Regular cardiac myocyte (primary cell): ENCODE results near the gene SLC39A13. TPM values are rescaled to one million over a fixed set of nuclear protein-coding genes. Genes with fewer than 3 reads are reported as not detected.

Experiments
- total RNA-seq: library from RNA; depleted of rRNA; stranded (reverse); fragments of >200 nt; gene quantifications from 2 replicates; pipeline ENCODE4 v1.2.3, GENCODE V29; 2014

The SLC39A13 gene
- 65.6 and 84.8 TPM in 2 replicates for total RNA-seq

DNA sequence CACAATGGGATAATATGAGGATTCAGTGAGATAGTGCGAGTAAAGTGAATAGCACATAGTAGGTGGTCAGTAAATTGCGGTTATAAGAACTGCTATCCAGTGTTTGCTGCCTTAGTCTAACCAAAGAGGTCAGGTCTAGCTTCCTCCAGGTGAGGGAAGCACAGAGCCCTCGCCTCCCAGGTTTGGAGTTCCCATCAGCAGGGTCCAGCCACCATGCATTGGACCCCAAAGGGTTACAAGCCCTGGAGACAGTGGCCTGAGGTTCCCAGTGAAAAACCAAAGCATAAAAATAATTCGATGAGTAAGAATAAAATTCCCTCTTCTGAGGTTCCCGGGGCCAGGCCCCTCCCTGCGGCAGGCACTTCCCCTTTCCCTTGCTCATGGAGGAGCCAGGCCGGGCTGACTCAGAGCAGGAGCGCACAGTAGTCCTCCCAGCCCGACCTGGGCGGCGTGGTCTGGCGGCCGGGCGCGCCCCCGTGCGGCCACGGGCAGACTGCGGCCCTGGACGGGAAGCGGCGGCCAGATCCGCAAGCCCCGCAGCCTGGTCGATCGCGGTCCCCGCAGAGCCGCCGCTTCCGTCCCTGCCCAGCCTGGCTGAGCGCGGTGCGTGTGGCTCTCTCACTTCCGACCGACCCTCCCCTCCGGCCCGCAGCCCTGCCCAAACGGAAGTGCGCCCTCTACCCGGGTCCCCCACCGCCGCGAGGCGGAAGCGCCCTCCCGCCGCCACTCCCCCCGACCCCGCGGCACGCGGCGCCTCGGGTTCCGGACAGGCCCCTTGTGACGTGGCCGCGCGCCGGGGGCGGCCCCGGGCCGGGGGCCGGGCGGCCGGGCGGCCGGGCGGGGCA is at the start of gene SLC39A13:
Gene SLC39A13, plus strand, starts transcription at position 845 of the 845 bp plus-strand sequence. CDS start 1,505 bp downstream, outside the sequence.

DNA sequence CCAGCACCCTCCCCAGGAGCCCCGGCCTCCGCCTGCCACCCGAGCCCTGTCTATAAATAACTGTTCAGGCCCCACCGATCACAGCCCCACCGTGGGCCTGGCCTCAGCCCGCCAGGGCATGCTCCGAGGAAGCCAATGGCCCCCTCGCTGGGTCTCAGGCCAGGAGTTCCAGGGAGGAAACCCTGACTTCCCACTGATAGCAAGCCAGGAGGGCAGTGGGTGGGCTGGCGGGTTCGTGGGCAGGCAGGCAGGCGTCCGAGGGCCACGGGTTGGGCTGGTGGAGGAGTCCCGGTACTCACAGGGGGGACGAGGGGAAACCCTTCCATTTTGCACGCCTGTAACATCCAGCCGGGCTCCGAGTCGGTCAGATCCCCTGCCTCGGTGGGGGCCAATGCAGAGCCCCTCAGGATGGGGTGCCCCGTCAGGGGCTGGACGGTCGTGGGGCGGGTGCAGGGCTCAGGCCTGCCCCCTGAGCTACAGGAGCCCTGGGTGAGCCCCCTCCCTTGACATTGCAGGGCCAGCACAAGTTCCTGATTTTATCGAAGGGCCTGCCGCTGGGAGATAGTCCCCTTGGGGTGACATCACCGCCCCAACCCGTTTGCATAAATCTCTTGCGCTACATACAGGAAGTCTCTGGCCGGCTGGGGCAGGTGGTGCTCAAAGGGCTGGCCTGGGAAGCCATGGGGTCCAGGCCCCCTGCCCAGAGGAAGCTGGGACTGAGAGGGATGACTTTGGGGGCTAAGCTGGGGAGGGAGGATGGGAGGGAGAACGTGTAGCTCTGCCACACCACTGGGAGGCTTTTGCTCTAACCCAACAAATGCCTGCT is 30.2 kb upstream of the SLC39A13 start, which contains the start of gene SPI1:
Gene SPI1, minus strand, starts transcription at position 538 of the 826 bp plus-strand sequence. Its CDS starts 194 bp downstream, at position 344.

DNA sequence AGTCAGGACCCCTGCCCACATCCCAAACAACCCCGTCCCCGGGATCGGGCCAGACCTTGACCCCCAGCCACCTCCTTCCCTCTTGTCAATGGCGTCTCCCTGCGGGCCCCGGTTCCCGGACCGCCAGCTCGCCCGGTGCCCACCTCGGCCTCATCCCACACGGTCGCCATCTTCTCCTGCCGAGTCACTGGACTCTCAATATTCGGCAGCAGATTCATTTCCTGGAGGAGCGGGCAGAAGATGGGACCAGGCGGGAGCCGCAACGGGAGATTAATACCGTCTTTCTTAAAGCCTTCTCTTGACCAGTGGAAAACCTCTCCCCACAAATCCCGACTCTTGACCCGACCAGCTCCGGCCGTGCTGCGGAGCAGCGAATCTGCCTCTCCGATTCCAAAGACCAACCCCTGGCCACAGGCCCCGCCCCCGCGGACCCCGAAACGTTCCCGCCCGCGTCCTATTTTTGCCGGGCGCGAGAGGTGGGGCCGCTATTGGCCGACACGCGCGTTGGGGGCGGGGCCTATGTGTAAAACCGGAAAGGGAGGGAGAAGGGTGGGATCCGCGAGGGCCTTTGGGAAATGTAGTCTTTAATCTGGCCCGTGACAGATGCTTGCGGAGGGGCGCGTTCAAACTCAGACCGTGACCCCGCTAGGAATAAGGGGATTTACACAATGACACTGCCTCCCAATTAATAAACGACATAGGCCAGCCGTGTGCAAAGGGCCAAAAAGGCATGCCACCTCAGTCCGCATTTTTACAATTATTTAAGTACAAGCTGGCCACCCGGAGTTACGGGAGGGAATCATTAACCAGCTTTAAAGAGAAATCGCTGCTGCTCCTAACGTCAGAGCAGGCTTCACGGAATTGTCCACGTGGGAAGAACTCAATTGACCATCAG is 17.9 kb downstream of the SLC39A13 start, which contains the start of gene PSMC3:
Gene PSMC3, minus strand, starts transcription at position 378 of the 895 bp plus-strand sequence. Its CDS starts 160 bp downstream, at position 218.

DNA sequence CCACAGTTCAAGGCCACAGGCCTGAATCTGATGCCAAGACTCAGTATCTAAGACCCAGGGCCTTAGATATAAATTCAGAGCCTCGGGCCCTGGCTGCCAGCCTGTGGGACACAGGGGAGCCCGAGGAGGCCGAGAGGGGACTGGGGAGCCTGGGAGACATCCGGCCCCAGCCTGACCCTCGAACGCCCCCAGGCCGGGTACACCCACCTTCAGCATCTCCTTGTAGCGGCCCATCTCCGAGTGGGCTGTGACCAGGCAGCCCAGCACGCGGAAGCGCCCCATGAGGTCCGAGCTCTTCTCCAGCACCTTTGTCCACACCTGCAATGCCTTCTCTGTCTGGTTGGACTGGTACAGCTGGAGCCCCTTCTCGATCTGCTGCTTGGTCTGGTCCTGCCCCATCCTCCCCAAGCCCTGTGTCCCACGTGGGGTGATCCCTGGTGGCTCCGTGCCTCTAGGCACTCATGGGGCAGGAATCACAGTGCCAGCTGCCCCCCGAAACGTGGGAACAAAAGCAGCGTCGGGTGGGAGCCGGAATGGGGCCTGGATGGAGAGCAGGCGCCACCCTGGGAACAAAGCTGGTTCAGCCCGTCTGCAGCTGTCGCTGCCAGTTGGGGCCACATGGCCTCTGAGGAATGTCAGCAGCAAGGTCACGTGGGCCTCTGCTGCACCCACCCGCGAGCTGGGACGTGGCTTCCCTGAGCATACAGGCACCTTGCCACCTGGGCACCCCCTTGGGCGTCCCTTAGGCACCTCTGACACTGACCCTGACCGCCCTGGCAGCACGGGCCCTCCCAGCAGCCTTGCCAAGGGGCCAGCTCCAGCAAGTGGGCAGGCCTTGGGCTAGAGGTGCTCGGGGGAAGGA is 40.4 kb downstream of the SLC39A13 start, which contains the start of gene RAPSN:
Gene RAPSN, minus strand, starts transcription at position 571 of the 862 bp plus-strand sequence. Its CDS starts 172 bp downstream, at position 399.

Other genes with a start within 250 kb of the SLC39A13 start
- gene ARFGAP2, start 231.7 kb upstream of the SLC39A13 start, total RNA-seq: 114 TPM in 2 replicates
- gene PACSIN3, start 222.2 kb upstream of the SLC39A13 start, total RNA-seq: 23.6 and 37.8 TPM in 2 replicates
- gene DDB2, start 193.6 kb upstream of the SLC39A13 start, total RNA-seq: 28.2 and 43.7 TPM in 2 replicates
- 24.2 and 25.3 TPM in 2 replicates for gene ACP2, start 159.8 kb upstream of the SLC39A13 start, total RNA-seq
- gene NR1H3, start 150.6 kb upstream of the SLC39A13 start, total RNA-seq: 13.2 and 19.6 TPM in 2 replicates
- gene MADD, start 138.5 kb upstream of the SLC39A13 start, total RNA-seq: 10.1 and 15.7 TPM in 2 replicates
- not detected in 2 replicates for gene MYBPC3, start 55.9 kb upstream of the SLC39A13 start, total RNA-seq
- gene SPI1, start 30.0 kb upstream of the SLC39A13 start, total RNA-seq: not detected in 2 replicates
- gene PSMC3, start 17.8 kb downstream of the SLC39A13 start, total RNA-seq: 98.1 and 287 TPM in 2 replicates
- gene RAPSN, start 40.5 kb downstream of the SLC39A13 start, total RNA-seq: under 0.01 and 0.19 TPM in 2 replicates
- gene CELF1, start 144.5 kb downstream of the SLC39A13 start, total RNA-seq: 47.6 and 107 TPM in 2 replicates
- 78.8 and 90.8 TPM in 2 replicates for gene PTPMT1, start 157.0 kb downstream of the SLC39A13 start, total RNA-seq
- 23.7 and 24.2 TPM in 2 replicates for gene KBTBD4, start 170.4 kb downstream of the SLC39A13 start, total RNA-seq
- 54.1 and 112 TPM in 2 replicates for gene NDUFS3, start 170.5 kb downstream of the SLC39A13 start, total RNA-seq
- gene FAM180B, start 178.1 kb downstream of the SLC39A13 start, total RNA-seq: not detected in 2 replicates
- under 0.01 TPM in 1 of 2 replicates, not detected in the other for gene C1QTNF4, start 185.8 kb downstream of the SLC39A13 start, total RNA-seq
- gene MTCH2, start 234.0 kb downstream of the SLC39A13 start, total RNA-seq: 71.9 and 116 TPM in 2 replicates